Ovary (tissue), 3 donors: ENCODE results near the gene NTRK1.

Experiments used
- CTCF ChIP-seq, 3 donors: fragments of 450-650 bp in 2 of 3; fragments of 200-600 bp in 1 of 3; IDR thresholded peaks; one replicate each; pipeline versions ENCODE4 v1.5.1 to v1.8.0; 2016 to 2022; ENCODE audit warnings: antibody characterized with exemption in 3 of 3, mild to moderate bottlenecking in 1 of 3
- POLR2A ChIP-seq: fragments of 450-650 bp; IDR thresholded peaks from one replicate; pipeline ENCODE4 v1.6.1; 2017; ENCODE audit warnings: antibody characterized with exemption, mild to moderate bottlenecking, moderate library complexity
- donor health status: DM: no; HTN: no; CAD: no.

GRCh38 chr1:156898161-156898566 is 37.5 kb downstream of the NTRK1 start:
- TF ChIP-seq CTCF (IDR thresholded peaks at IDR 0.05) (no peak), POLR2A (no peak)
